GM12864 (cell line): Measurements from ENCODE around the gene KANSL1.

Experiments used
- DNase-seq: peaks from one replicate; pipeline ENCODE4 v3.0.0-alpha.2; 2011; ENCODE audit warnings: low read depth
- H3K4me3 ChIP-seq: 2 replicates; pipeline ENCODE4 v1.5.1; 2011; ENCODE audit warnings: mild to moderate bottlenecking, low read depth, low read length, control low read depth
- TF ChIP-seq, protein P1 (sequence below): IDR thresholded peaks from 2 replicates; pipeline ENCODE4 v1.5.1; 2011; ENCODE audit warnings: low read depth, mild to moderate bottlenecking, moderate library complexity, low read length, control low read depth, inconsistent platforms; ENCODE audit errors: missing control alignments

The KANSL1 gene

DNA sequence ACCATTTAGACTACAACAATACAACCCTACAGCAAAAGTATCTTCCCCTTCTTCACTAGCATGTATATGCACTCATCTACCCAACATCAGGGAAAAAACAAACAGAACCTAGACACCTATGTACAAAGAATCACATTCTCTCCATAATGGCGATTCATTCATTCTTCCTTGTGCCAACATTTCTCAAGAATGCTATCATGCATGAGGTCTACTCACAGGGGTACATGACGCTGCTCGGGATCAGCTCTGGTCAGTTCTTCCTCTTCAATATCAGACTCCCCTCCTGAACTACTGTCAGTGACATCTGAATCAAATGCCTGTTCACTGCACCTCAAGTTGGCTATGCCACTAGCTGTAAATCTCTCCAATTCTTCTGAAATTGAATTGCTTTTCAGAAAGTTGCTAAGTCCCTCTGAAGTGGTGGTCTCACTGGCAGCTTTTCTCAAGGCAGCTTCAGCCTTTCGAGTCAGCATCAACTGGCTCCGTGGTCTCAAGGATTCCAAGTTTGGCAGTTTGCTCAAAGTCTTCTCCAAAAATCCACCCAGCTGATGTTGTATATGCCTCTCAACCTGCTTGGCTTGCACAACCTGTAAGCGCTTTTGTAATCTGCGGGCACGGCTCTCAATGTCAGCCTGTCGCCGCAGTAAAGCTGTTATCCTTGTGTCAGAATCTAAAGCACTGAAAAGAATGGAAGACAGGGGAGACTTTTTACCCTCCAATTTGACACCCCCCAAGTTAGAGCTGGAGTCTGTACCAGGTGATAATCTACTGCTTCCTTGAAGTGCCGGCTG lies 22.4 kb downstream of the KANSL1 start:
- TF ChIP-seq, protein P1, sequence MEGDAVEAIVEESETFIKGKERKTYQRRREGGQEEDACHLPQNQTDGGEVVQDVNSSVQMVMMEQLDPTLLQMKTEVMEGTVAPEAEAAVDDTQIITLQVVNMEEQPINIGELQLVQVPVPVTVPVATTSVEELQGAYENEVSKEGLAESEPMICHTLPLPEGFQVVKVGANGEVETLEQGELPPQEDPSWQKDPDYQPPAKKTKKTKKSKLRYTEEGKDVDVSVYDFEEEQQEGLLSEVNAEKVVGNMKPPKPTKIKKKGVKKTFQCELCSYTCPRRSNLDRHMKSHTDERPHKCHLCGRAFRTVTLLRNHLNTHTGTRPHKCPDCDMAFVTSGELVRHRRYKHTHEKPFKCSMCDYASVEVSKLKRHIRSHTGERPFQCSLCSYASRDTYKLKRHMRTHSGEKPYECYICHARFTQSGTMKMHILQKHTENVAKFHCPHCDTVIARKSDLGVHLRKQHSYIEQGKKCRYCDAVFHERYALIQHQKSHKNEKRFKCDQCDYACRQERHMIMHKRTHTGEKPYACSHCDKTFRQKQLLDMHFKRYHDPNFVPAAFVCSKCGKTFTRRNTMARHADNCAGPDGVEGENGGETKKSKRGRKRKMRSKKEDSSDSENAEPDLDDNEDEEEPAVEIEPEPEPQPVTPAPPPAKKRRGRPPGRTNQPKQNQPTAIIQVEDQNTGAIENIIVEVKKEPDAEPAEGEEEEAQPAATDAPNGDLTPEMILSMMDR, result no peak
- no peak for DNase-seq
- H3K4me3 ChIP-seq, result no peak overlapping the region

DNA sequence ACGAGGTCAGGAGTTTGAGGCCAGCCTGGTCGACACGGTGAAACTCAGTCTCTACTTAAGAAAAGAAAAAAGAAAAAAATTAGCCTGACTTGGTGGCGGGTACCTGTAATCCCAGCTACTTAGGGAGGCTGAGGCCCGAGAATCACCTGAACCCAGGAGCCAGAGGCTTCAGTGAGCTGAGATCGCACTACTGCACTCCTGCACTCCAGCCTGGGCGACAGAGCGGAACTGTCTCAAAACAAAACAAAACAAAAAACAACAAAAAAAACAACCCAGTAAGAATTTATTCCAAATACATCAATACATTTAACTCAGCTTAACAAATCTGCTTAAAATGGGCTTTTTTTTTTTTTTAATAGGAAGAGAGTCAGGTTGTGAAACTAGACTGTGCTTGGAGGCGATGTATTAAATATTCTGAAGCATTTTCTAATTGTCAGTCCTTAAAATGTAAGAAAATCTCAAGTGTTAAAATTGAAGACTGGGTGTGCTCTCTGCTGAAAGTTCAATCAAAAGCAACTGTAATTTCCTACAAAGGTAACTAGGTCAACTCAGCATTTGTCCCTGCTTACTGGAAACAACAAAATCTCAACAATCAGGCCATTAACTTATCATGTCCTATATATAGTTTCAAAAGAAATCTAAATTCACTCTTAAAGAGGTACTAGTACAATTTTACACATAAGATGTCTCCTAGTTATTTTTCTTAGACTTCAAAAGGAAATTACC lies 23.2 kb downstream of the KANSL1 start:
- TF ChIP-seq, protein P1, result no peak
- no peak overlapping the region for H3K4me3 ChIP-seq
- no peak for DNase-seq

DNA sequence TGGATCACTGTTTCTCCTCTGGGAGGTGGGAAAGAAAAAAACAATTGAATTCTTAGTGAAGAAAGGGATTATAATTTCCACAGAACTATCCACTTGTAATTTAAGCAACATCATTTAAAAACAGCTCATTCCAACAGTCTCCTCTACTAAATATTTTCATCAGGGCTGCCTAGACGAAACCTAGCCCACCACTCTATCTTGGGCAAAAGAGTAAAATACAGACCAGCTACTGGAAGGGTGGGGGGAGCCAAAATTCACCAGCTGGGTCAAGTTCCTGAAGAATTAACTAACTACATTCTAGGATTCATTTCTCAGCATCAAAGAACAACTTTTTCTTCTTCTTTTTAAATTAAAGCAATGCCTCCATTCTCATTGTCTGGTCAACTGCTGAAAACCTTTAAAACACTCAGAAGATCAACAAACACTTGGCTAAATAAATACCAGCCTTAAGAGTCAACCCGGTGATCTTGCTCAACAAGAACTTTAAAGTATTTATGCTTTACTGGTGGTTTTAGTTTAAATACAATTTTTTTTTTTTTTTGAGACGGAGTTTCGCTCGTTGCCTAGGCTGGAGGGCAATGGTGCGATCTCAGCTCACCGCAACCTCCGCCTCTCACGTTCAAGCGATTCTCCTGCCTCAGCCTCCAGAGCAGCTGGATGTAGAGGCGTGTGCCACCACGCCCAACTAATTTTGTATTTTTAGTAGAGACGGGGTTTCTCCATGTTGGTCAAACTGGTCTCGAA lies 25.2 kb downstream of the KANSL1 start:
- H3K4me3 ChIP-seq, result no peak overlapping the region
- TF ChIP-seq, protein P1, result no peak
- no peak for DNase-seq

DNA sequence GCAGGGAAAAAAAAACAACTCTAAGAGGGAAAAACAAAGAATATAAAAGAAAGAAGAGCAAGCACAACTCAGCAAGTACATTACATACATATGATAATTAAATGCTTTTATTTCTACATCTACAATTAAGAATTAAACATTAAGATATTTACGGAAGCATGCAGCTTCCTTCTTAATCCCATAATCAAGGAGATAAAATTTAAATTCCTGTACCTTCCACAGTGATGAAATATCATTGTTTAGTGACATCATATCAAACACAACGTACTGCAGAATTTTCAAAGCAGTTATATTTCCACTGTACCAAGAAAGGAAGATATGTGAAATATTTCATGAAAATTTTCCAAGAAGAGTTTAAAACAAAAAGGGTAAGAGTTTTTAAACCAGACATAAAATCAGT lies 26.0 kb downstream of the KANSL1 start:
- H3K4me3 ChIP-seq, result no peak overlapping the region
- no peak for DNase-seq
- TF ChIP-seq, protein P1, result no peak

DNA sequence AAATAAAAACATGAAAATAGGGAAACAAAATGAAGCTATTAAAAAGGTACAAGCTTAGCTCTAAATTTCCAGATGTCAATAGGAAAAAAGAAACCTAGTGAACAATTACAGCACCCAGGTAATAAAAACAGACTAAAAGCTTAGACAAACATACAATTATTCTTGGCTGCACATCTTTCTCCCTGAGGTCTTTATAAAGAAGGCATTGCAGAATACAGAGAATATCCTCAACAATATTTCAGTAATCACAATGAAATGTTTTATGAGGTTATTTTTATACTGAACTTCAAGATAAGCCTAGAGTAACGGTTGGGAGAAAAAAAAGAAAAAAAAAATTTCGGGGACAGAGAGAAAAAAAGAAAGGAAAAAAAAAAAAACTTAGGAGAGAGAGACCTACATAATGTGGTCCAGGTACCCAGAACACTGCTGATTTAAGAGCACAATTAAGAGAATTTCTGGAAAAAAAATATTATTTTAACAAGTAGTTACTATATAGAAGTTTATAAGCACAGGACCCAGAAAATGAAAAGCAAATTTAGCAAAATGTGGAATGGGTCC lies 26.5 kb downstream of the KANSL1 start:
- no peak for DNase-seq
- TF ChIP-seq, protein P1, result no peak
- no peak overlapping the region for H3K4me3 ChIP-seq

DNA sequence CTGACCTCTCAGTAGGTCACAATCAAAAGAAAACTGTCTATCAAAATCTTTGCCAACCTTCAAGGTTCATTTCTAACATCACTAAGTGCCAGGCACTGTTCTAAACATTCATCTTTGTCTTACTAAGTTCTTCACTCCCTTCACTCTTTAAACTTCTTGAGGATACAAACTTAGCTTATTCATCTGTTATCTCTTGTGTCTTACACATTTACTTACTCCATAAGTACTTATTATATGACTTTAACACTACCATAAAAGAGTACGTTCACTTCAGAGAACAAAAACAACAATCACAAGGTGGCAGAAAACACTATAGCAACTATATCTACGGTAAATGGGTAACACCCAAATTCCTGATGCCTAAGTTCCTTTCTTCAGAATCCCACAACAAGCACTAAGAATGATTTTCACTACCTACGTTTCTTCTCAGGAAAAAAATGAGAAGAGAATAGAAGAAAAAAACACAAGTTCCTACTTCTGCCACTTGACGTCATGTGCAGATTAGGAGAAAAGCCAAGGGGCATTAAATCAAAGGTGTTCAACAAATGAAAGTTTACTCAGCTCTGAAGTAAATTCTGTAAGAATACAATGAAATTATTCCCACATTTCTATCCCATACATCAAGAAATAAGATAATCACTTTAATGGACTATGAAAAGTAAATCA lies 29.2 kb downstream of the KANSL1 start:
- TF ChIP-seq, protein P1, result no peak
- DNase-seq, result no peak

More for the DNA sequence above, 29.2 kb downstream of the KANSL1 start:
- no peak overlapping the region for H3K4me3 ChIP-seq
